Smooth muscle cell (in vitro differentiated cells): Measurements from ENCODE around the gene MEF2C. TPM values are rescaled to one million over a fixed set of nuclear protein-coding genes. Genes with fewer than 3 reads are reported as not detected.

Source experiments
- DNase-seq: peaks from one replicate; lab custom pipeline; 2025; ENCODE audit not compliant: unreplicated experiment; lab: John Stamatoyannopoulos, UW
- H2AFZ ChIP-seq: fragments of 200-600 bp; sonication (generic); 2 replicates; pipeline ENCODE4 v1.6.0; 2016; ENCODE audit warnings: antibody characterized with exemption, low read depth, mild to moderate bottlenecking
- H3F3A ChIP-seq: fragments of 200-600 bp; sonication (generic); 2 replicates; pipeline ENCODE4 v1.6.0; 2017; ENCODE audit warnings: antibody characterized with exemption, low read depth
- H3K27ac ChIP-seq: fragments of 200-600 bp; sonication (generic); 2 replicates; pipeline ENCODE4 v1.5.1; 2016; ENCODE audit warnings: low read depth, mild to moderate bottlenecking
- H3K27me3 ChIP-seq: fragments of 200-600 bp; sonication (generic); 2 replicates; pipeline ENCODE4 v1.6.1; 2016; ENCODE audit warnings: low read depth, mild to moderate bottlenecking
- H3K36me3 ChIP-seq: fragments of 200-600 bp; sonication (generic); 2 replicates; pipeline ENCODE4 v1.5.1; 2016; ENCODE audit warnings: low read depth
- H3K4me1 ChIP-seq: fragments of 200-600 bp; sonication (generic); 2 replicates; pipeline ENCODE4 v1.5.1; 2016; ENCODE audit warnings: low read depth
- H3K4me2 ChIP-seq: fragments of 200-600 bp; sonication (generic); 2 replicates; pipeline ENCODE4 v1.6.0; 2016; ENCODE audit warnings: mild to moderate bottlenecking
- H3K4me3 ChIP-seq: fragments of 200-600 bp; sonication (generic); 2 replicates; pipeline ENCODE4 v1.5.1; 2016; ENCODE audit warnings: mild to moderate bottlenecking
- H3K79me2 ChIP-seq: fragments of 200-600 bp; sonication (generic); 2 replicates; pipeline ENCODE4 v1.6.0; 2016; ENCODE audit warnings: low read depth, mild to moderate bottlenecking
- H3K9ac ChIP-seq: fragments of 200-600 bp; sonication (generic); 2 replicates; pipeline ENCODE4 v1.6.0; 2016; ENCODE audit warnings: low read depth
- H3K9me3 ChIP-seq: fragments of 200-600 bp; sonication (generic); replicated peaks from 2 replicates; pipeline ENCODE4 v1.5.1; 2016; ENCODE audit warnings: low read depth
- H4K20me1 ChIP-seq: fragments of 200-600 bp; sonication (generic); 2 replicates; pipeline ENCODE4 v1.6.0; 2016; ENCODE audit warnings: low read depth
- CTCF ChIP-seq: fragments of 200-600 bp; sonication (generic); IDR thresholded peaks from 2 replicates; pipeline ENCODE4 v1.5.1; 2017; ENCODE audit warnings: borderline replicate concordance, mild to moderate bottlenecking, antibody characterized with exemption; ENCODE audit not compliant: insufficient read depth, poor library complexity, severe bottlenecking
- WGBS: methylation state at CpG from one replicate; pipeline ENCODE4 v1.1.7; 2016; ENCODE audit warnings: low lambda C conversion rate; 5-methylcytosine and 5-hydroxymethylcytosine counted together
- polyA plus RNA-seq: library from polyadenylated mRNA; unstranded; fragments of >200 nt; fragmentation: Nextera tagmentation; extraction: Ambion mirVana; gene quantifications from 2 replicates; pipeline ENCODE4 v1.2.1, GENCODE V29; 2016
- total RNA-seq: library from RNA; depleted of rRNA; stranded (reverse); fragments of >200 nt; gene quantifications from 2 replicates; pipeline ENCODE4 v1.2.3, GENCODE V29; 2014

The MEF2C gene
- total and polyA plus RNA-seq, 2 experiments from 2014 or later: 11.4 to 14.0 TPM

- no peaks in the 10 kb centered on the region for H3K9me3 ChIP-seq
These were observed 188.8 kb downstream of the MEF2C start for GRCh38 chr5:88694023-88694679.

GRCh38 chr5:88693071-88693932 is 189.7 kb downstream of the MEF2C start:
- H3F3A ChIP-seq: no peaks in the 10 kb centered on the region
- no peak overlapping the region for H3K9ac ChIP-seq
- peak overlapping the region; percentile 83 for H3K4me2 ChIP-seq
- no peak overlapping the region for H2AFZ ChIP-seq
- no peaks in the 10 kb centered on the region for H3K9me3 ChIP-seq
- H3K79me2 ChIP-seq: no peaks in the 10 kb centered on the region
- no peak overlapping the region for H3K4me3 ChIP-seq
- 7% methylated on average over 25 of the region's 25 CpGs for WGBS
- TF ChIP-seq CTCF: no peak
- H3K36me3 ChIP-seq: no peaks in the 10 kb centered on the region
- DNase-seq: no peak
- no peaks in the 10 kb centered on the region for H4K20me1 ChIP-seq
- H3K27ac ChIP-seq: no peak overlapping the region
- peaks cover 8% of the 10 kb centered on the region for H3K4me1 ChIP-seq
- peaks cover 100% of the 10 kb centered on the region for H3K27me3 ChIP-seq

More at GRCh38 chr5:88694023-88694679, 188.8 kb downstream of the MEF2C start:
- no peak for TF ChIP-seq CTCF
- Histone ChIP-seq H3K4me2 (no peak overlapping the region), H3K27me3 (peaks cover 100% of the 10 kb centered on the region), H3K36me3 (no peaks in the 10 kb centered on the region), H3K4me1 (peaks cover 8% of the 10 kb centered on the region), H3F3A (no peaks in the 10 kb centered on the region), H3K9ac (no peak overlapping the region), H4K20me1 (no peaks in the 10 kb centered on the region), H3K79me2 (no peaks in the 10 kb centered on the region), H3K27ac (no peak overlapping the region), H3K4me3 (no peak overlapping the region), H2AFZ (no peak overlapping the region)
- DNase-seq: no peak
- 6% methylated on average over 28 of the region's 28 CpGs for WGBS

- WGBS: 2% methylated on average over 52 of the region's 52 CpGs
These were observed 190.8 kb downstream of the MEF2C start for GRCh38 chr5:88691945-88692868.

More at GRCh38 chr5:88691945-88692868, 190.8 kb downstream of the MEF2C start:
- TF ChIP-seq CTCF: no peak
- peak overlapping the region; percentile 83 for H3K4me2 ChIP-seq
- DNase-seq: no peak
- H3K79me2 ChIP-seq: no peaks in the 10 kb centered on the region
- H3K4me1 ChIP-seq: peaks cover 8% of the 10 kb centered on the region
- H2AFZ ChIP-seq: no peak overlapping the region
- H3K4me3 ChIP-seq: peak overlapping the region; percentile 23
- no peak overlapping the region for H3K9ac ChIP-seq
- no peak overlapping the region for H3K27ac ChIP-seq
- no peaks in the 10 kb centered on the region for H3K36me3 ChIP-seq
- no peaks in the 10 kb centered on the region for H3F3A ChIP-seq
- H3K9me3 ChIP-seq: no peaks in the 10 kb centered on the region
- peaks cover 100% of the 10 kb centered on the region for H3K27me3 ChIP-seq
- no peaks in the 10 kb centered on the region for H4K20me1 ChIP-seq
